Measurements from ENCODE around the gene SMOC2.

The SMOC2 gene

GRCh38 chr6:168452685-168453377, 11.8 kb downstream of the SMOC2 start:
- no peak overlapping the region for H3K4me3 ChIP-seq (replicated peaks; ENCODE audit: low read depth, low read length)
- TF ChIP-seq CTCF (IDR thresholded peaks at IDR 0.05; ENCODE audit: low read length, missing control alignments), result no peak
- DNase-seq (ENCODE audit: low read depth), result peak; percentile 4

GRCh38 chr6:168455847-168456530, 15.0 kb downstream of the SMOC2 start:
- TF ChIP-seq CTCF (IDR thresholded peaks at IDR 0.05; ENCODE audit: low read length, missing control alignments), result no peak
- H3K4me3 ChIP-seq (replicated peaks; ENCODE audit: low read depth, low read length), result no peak overlapping the region
- DNase-seq (ENCODE audit: low read depth), result no peak

- TF ChIP-seq CTCF (IDR thresholded peaks at IDR 0.05; ENCODE audit: low read length, missing control alignments), result no peak
- no peak overlapping the region for H3K4me3 ChIP-seq (replicated peaks; ENCODE audit: low read depth, low read length)
- DNase-seq (ENCODE audit: low read depth), result no peak
Observed at GRCh38 chr6:168456907-168457652, 16.1 kb downstream of the SMOC2 start.

- no peak overlapping the region for H3K4me3 ChIP-seq (replicated peaks; ENCODE audit: low read depth, low read length)
- no peak for TF ChIP-seq CTCF (IDR thresholded peaks at IDR 0.05; ENCODE audit: low read length, missing control alignments)
- DNase-seq (ENCODE audit: low read depth), result no peak
Observed at GRCh38 chr6:168457653-168457934, 16.6 kb downstream of the SMOC2 start.

GRCh38 chr6:168458101-168458500, 17.1 kb downstream of the SMOC2 start:
- TF ChIP-seq CTCF (IDR thresholded peaks at IDR 0.05; ENCODE audit: low read length, missing control alignments), result no peak
- H3K4me3 ChIP-seq (replicated peaks; ENCODE audit: low read depth, low read length), result no peak overlapping the region
- DNase-seq (ENCODE audit: low read depth), result no peak

- TF ChIP-seq CTCF (IDR thresholded peaks at IDR 0.05; ENCODE audit: low read length, missing control alignments), result no peak
- no peak for DNase-seq (ENCODE audit: low read depth)
- no peak overlapping the region for H3K4me3 ChIP-seq (replicated peaks; ENCODE audit: low read depth, low read length)
Observed at GRCh38 chr6:168459572-168459971, 18.6 kb downstream of the SMOC2 start.

All from fibroblast of pulmonary artery (primary cell).